Smooth muscle cell (in vitro differentiated cells): ENCODE results near the gene DHRS7C. TPM values are rescaled to one million over a fixed set of nuclear protein-coding genes. Genes with fewer than 3 reads are reported as not detected.

Experiments
- DNase-seq: peaks from one replicate; lab custom pipeline; 2025; ENCODE audit not compliant: unreplicated experiment; lab: John Stamatoyannopoulos, UW
- H2AFZ ChIP-seq: fragments of 200-600 bp; sonication (generic); 2 replicates; pipeline ENCODE4 v1.6.0; 2016; ENCODE audit warnings: antibody characterized with exemption, low read depth, mild to moderate bottlenecking
- H3F3A ChIP-seq: fragments of 200-600 bp; sonication (generic); 2 replicates; pipeline ENCODE4 v1.6.0; 2017; ENCODE audit warnings: antibody characterized with exemption, low read depth
- H3K27ac ChIP-seq: fragments of 200-600 bp; sonication (generic); 2 replicates; pipeline ENCODE4 v1.5.1; 2016; ENCODE audit warnings: low read depth, mild to moderate bottlenecking
- H3K27me3 ChIP-seq: fragments of 200-600 bp; sonication (generic); 2 replicates; pipeline ENCODE4 v1.6.1; 2016; ENCODE audit warnings: low read depth, mild to moderate bottlenecking
- H3K36me3 ChIP-seq: fragments of 200-600 bp; sonication (generic); 2 replicates; pipeline ENCODE4 v1.5.1; 2016; ENCODE audit warnings: low read depth
- H3K4me1 ChIP-seq: fragments of 200-600 bp; sonication (generic); 2 replicates; pipeline ENCODE4 v1.5.1; 2016; ENCODE audit warnings: low read depth
- H3K4me2 ChIP-seq: fragments of 200-600 bp; sonication (generic); 2 replicates; pipeline ENCODE4 v1.6.0; 2016; ENCODE audit warnings: mild to moderate bottlenecking
- H3K4me3 ChIP-seq: fragments of 200-600 bp; sonication (generic); 2 replicates; pipeline ENCODE4 v1.5.1; 2016; ENCODE audit warnings: mild to moderate bottlenecking
- H3K79me2 ChIP-seq: fragments of 200-600 bp; sonication (generic); 2 replicates; pipeline ENCODE4 v1.6.0; 2016; ENCODE audit warnings: low read depth, mild to moderate bottlenecking
- H3K9ac ChIP-seq: fragments of 200-600 bp; sonication (generic); 2 replicates; pipeline ENCODE4 v1.6.0; 2016; ENCODE audit warnings: low read depth
- H3K9me3 ChIP-seq: fragments of 200-600 bp; sonication (generic); replicated peaks from 2 replicates; pipeline ENCODE4 v1.5.1; 2016; ENCODE audit warnings: low read depth
- H4K20me1 ChIP-seq: fragments of 200-600 bp; sonication (generic); 2 replicates; pipeline ENCODE4 v1.6.0; 2016; ENCODE audit warnings: low read depth
- WGBS: methylation state at CpG from one replicate; pipeline ENCODE4 v1.1.7; 2016; ENCODE audit warnings: low lambda C conversion rate; 5-methylcytosine and 5-hydroxymethylcytosine counted together
- polyA plus RNA-seq: library from polyadenylated mRNA; unstranded; fragments of >200 nt; fragmentation: Nextera tagmentation; extraction: Ambion mirVana; gene quantifications from 2 replicates; pipeline ENCODE4 v1.2.1, GENCODE V29; 2016
- total RNA-seq: library from RNA; depleted of rRNA; stranded (reverse); fragments of >200 nt; gene quantifications from 2 replicates; pipeline ENCODE4 v1.2.3, GENCODE V29; 2014
- TF ChIP-seq, protein P1 (sequence below): fragments of 200-600 bp; sonication (generic); IDR thresholded peaks from 2 replicates; pipeline ENCODE4 v1.5.1; 2017; ENCODE audit warnings: borderline replicate concordance, mild to moderate bottlenecking, antibody characterized with exemption; ENCODE audit not compliant: insufficient read depth, poor library complexity, severe bottlenecking

DHRS7C gene
- total and polyA plus RNA-seq, 2 experiments from 2014 or later: not detected

DNA sequence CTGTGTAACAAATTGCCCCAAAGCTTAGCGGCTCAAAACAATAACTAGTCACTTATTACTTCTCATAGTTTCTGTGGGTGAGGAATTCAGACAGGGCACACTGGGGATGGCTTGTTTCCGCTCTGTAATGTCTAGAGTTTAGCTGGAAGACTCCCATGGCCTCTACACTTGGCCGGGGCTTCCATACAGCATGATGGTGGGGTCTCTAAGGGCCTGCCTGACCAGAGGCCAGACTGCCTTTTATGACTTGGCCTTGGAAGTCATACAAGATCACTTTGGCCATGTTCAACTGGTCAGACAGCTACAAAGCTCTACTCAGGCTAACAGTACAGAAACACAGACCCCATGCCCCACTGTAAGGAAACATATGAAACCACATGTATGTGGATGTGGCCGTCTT is 42.5 kb upstream of the DHRS7C start:
- TF ChIP-seq, protein P1, sequence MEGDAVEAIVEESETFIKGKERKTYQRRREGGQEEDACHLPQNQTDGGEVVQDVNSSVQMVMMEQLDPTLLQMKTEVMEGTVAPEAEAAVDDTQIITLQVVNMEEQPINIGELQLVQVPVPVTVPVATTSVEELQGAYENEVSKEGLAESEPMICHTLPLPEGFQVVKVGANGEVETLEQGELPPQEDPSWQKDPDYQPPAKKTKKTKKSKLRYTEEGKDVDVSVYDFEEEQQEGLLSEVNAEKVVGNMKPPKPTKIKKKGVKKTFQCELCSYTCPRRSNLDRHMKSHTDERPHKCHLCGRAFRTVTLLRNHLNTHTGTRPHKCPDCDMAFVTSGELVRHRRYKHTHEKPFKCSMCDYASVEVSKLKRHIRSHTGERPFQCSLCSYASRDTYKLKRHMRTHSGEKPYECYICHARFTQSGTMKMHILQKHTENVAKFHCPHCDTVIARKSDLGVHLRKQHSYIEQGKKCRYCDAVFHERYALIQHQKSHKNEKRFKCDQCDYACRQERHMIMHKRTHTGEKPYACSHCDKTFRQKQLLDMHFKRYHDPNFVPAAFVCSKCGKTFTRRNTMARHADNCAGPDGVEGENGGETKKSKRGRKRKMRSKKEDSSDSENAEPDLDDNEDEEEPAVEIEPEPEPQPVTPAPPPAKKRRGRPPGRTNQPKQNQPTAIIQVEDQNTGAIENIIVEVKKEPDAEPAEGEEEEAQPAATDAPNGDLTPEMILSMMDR: no peak
- H3K27ac ChIP-seq: no peak overlapping the region
- 94% methylated on average over 4 of the region's 4 CpGs for WGBS

DNA sequence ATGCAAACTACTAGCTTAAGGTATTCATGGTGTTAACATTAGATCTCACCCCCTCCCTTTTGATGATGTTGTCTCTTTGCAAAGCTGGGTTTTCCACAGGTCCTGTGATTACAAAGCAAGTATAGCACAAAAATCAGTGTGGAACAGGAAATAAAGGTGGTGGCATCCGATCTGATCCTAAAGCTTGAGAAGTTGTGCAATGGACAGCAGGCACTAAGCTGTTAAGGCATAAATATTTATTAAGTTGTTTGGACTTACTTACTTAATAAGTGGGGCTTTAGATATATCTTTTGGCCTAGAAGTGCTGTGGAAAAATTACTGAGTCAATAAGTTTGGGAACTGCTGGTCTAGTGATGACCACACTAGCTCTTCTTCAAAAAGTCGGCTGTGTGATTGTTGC is 39.3 kb upstream of the DHRS7C start:
- Histone ChIP-seq H4K20me1 (no peaks in the 10 kb centered on the region), H3K4me1 (no peaks in the 10 kb centered on the region), H3K9me3 (no peaks in the 10 kb centered on the region), H3K4me3 (no peak overlapping the region), H3F3A (no peaks in the 10 kb centered on the region), H3K27ac (no peak overlapping the region), H3K79me2 (no peaks in the 10 kb centered on the region), H3K9ac (no peak overlapping the region), H3K4me2 (no peak overlapping the region), H2AFZ (no peak overlapping the region), H3K36me3 (no peaks in the 10 kb centered on the region), H3K27me3 (no peaks in the 10 kb centered on the region)
- no peak for DNase-seq
- TF ChIP-seq, protein P1: no peak
- WGBS: 64% methylated on average over 2 of the region's 2 CpGs

More for the DNA sequence above, 42.5 kb upstream of the DHRS7C start:
- no peak for DNase-seq
- H3K36me3 ChIP-seq: no peaks in the 10 kb centered on the region
- H3F3A ChIP-seq: no peaks in the 10 kb centered on the region
- H3K27me3 ChIP-seq: no peaks in the 10 kb centered on the region
- no peak overlapping the region for H3K4me2 ChIP-seq
- no peak overlapping the region for H3K4me3 ChIP-seq
- H3K9ac ChIP-seq: no peak overlapping the region
- no peak overlapping the region for H2AFZ ChIP-seq
- no peaks in the 10 kb centered on the region for H3K9me3 ChIP-seq
- H4K20me1 ChIP-seq: no peaks in the 10 kb centered on the region
- no peaks in the 10 kb centered on the region for H3K79me2 ChIP-seq
- H3K4me1 ChIP-seq: no peaks in the 10 kb centered on the region

DNA sequence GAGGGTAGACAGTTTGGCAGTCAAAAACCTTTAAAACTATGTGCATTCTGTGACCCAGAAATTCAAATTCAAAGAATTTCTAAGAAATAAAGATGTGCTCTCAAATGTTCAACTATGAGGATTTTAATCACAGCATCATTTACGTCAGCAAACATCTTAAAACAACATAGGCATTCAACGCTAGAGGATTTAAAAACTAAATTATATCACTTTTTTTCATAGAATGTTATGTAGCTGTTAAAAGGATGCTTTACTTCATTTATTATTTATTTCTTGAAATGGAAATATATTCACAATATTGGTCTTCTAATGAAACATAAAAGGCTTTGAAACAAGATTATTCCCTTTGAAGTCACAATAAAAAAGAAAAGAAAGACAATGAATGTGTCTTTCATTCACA is 38.0 kb upstream of the DHRS7C start:
- Histone ChIP-seq H3K4me3 (no peak overlapping the region), H3K27ac (no peak overlapping the region), H3K36me3 (no peaks in the 10 kb centered on the region), H2AFZ (no peak overlapping the region), H3K79me2 (no peaks in the 10 kb centered on the region), H3K9ac (no peak overlapping the region), H3F3A (no peaks in the 10 kb centered on the region), H3K4me1 (no peaks in the 10 kb centered on the region), H4K20me1 (no peaks in the 10 kb centered on the region), H3K27me3 (no peaks in the 10 kb centered on the region), H3K9me3 (no peaks in the 10 kb centered on the region), H3K4me2 (no peak overlapping the region)
- 89% methylated on average over 2 of the region's 2 CpGs for WGBS
- no peak for DNase-seq
- TF ChIP-seq, protein P1: no peak
